Left ventricle myocardium inferior (tissue), 1 donor: ENCODE data around the gene ROR1. TPM values are rescaled to one million over a fixed set of nuclear protein-coding genes. Genes with fewer than 3 reads are reported as not detected.

Source experiments
- DNase-seq: peaks from one replicate; pipeline ENCODE4 v3.0.0-alpha.2; 2020
- H3K27ac ChIP-seq: fragments of 200-600 bp; replicated peaks from 2 replicates; pipeline ENCODE4 v1.8.0; 2021
- H3K27me3 ChIP-seq: fragments of 200-600 bp; 2 replicates; pipeline ENCODE4 v1.8.0; 2021; ENCODE audit warnings: low read depth
- H3K36me3 ChIP-seq: fragments of 200-600 bp; 2 replicates; pipeline ENCODE4 v1.8.0; 2021
- H3K4me1 ChIP-seq: fragments of 200-600 bp; 2 replicates; pipeline ENCODE4 v1.8.0; 2021
- H3K4me3 ChIP-seq: fragments of 200-600 bp; 2 replicates; pipeline ENCODE4 v1.8.0; 2021; ENCODE audit warnings: mild to moderate bottlenecking, moderate library complexity
- H3K9me3 ChIP-seq: fragments of 200-600 bp; replicated peaks from 2 replicates; pipeline ENCODE4 v1.8.0; 2021
- CTCF ChIP-seq: fragments of 200-600 bp; IDR thresholded peaks from 2 replicates; pipeline ENCODE4 v1.8.0; 2021; ENCODE audit warnings: antibody characterized with exemption, mild to moderate bottlenecking, borderline replicate concordance
- intact Hi-C: fragments of 100-400 bp; cut with micrococcal nuclease; formaldehyde crosslinking; loops from one replicate; pipeline ENCODE4 v1.11.0; 2022
- total RNA-seq: library from RNA; stranded (reverse); fragmentation: NEBNext Ultra II Directional; extraction: Animal tissue kit (Norgen Biotek cat#: 25700); gene quantifications from one replicate; pipeline ENCODE4 v1.2.1, GENCODE V29; 2021
- donor health status: DM: no; HTN: yes; CAD: no; lungs with severe emphysema.

ROR1 gene
- total RNA-seq, 1 donor from 2014 or later, result 14.0 TPM

- H3K4me1 ChIP-seq, result peaks cover 44% of the 10 kb centered on the region
- intact Hi-C loops, result no loop called here
- TF ChIP-seq CTCF, result no peak
Observed at GRCh38 chr1:64050601-64051000, 276.8 kb downstream of the ROR1 start.

GRCh38 chr1:64051796-64052195 is 278.0 kb downstream of the ROR1 start:
- intact Hi-C loops, result no loop called here

More at GRCh38 chr1:64050601-64051000, 276.8 kb downstream of the ROR1 start:
- Histone ChIP-seq H3K27me3 (no peaks in the 10 kb centered on the region), H3K9me3 (no peaks in the 10 kb centered on the region), H3K27ac (no peak overlapping the region), H3K4me3 (no peak overlapping the region), H3K36me3 (no peaks in the 10 kb centered on the region)
- DNase-seq, result no peak

GRCh38 chr1:64052777-64053176 is 279.0 kb downstream of the ROR1 start:
- TF ChIP-seq CTCF, result no peak
- Histone ChIP-seq H3K9me3 (peaks cover 6% of the 10 kb centered on the region), H3K27me3 (no peaks in the 10 kb centered on the region), H3K4me3 (no peak overlapping the region), H3K4me1 (peaks cover 31% of the 10 kb centered on the region), H3K27ac (peak overlapping the region; percentile 46), H3K36me3 (no peaks in the 10 kb centered on the region)
- DNase-seq, result no peak
- intact Hi-C loops, result no loop called here

More at GRCh38 chr1:64051796-64052195, 278.0 kb downstream of the ROR1 start:
- TF ChIP-seq CTCF, result no peak
- peaks cover 40% of the 10 kb centered on the region for H3K4me1 ChIP-seq
- H3K27ac ChIP-seq, result peak overlapping the region; percentile 46
- H3K9me3 ChIP-seq, result no peaks in the 10 kb centered on the region
- H3K4me3 ChIP-seq, result no peak overlapping the region
- H3K27me3 ChIP-seq, result no peaks in the 10 kb centered on the region
- no peaks in the 10 kb centered on the region for H3K36me3 ChIP-seq
- no peak for DNase-seq

GRCh38 chr1:64055310-64055709 is 281.5 kb downstream of the ROR1 start:
- intact Hi-C loops, result no loop called here
- no peak for TF ChIP-seq CTCF
- H3K27me3 ChIP-seq, result no peaks in the 10 kb centered on the region

GRCh38 chr1:64059556-64059955 is 285.7 kb downstream of the ROR1 start:
- Histone ChIP-seq H3K9me3 (peaks cover 22% of the 10 kb centered on the region), H3K4me1 (peaks cover 33% of the 10 kb centered on the region), H3K4me3 (no peak overlapping the region), H3K27me3 (no peaks in the 10 kb centered on the region), H3K36me3 (no peaks in the 10 kb centered on the region), H3K27ac (no peak overlapping the region)
- no peak for DNase-seq
- intact Hi-C loops, result no loop called here
- TF ChIP-seq CTCF, result no peak

More at GRCh38 chr1:64055310-64055709, 281.5 kb downstream of the ROR1 start:
- Histone ChIP-seq H3K36me3 (no peaks in the 10 kb centered on the region), H3K9me3 (peaks cover 22% of the 10 kb centered on the region), H3K4me3 (no peak overlapping the region), H3K4me1 (peaks cover 32% of the 10 kb centered on the region), H3K27ac (peak overlapping the region; percentile 61)
- DNase-seq, result no peak
